GM12891 (cell line): ENCODE results near the gene GRIA1.

Experiments
- DNase-seq: peaks from one replicate; pipeline ENCODE4 v3.0.0; 2011; ENCODE audit warnings: low spot score; ENCODE audit not compliant: insufficient read length
- FAIRE-seq: peaks from 2 replicates; lab custom pipeline; 2011; peaks lifted over from hg19 to GRCh38; lab: Jason Lieb, UNC
- PAX5 ChIP-seq: IDR thresholded peaks from 2 replicates; pipeline ENCODE4 v1.6.1; 2011; ENCODE audit warnings: low read length, moderate library complexity, mild to moderate bottlenecking; ENCODE audit not compliant: insufficient read depth, severe bottlenecking
- POLR2A ChIP-seq: IDR thresholded peaks from 2 replicates; pipeline ENCODE4 v1.6.1; 2011; ENCODE audit warnings: low read depth, low read length, control low read depth
- POLR2AphosphoS5 ChIP-seq: IDR thresholded peaks from 2 replicates; pipeline ENCODE4 v1.6.1; 2011; ENCODE audit warnings: low read depth, low read length, control low read depth
- POU2F2 ChIP-seq: IDR thresholded peaks from 2 replicates; pipeline ENCODE4 v1.6.1; 2011; ENCODE audit warnings: low read depth, mild to moderate bottlenecking, control low read depth, low read length, moderate library complexity
- SPI1 ChIP-seq: IDR thresholded peaks from 2 replicates; pipeline ENCODE4 v1.6.1; 2011; ENCODE audit warnings: low read depth, low read length, control low read depth
- TAF1 ChIP-seq: IDR thresholded peaks from 2 replicates; pipeline ENCODE4 v1.6.1; 2011; ENCODE audit warnings: low read depth, low read length, control low read depth

Gene GRIA1

DNA sequence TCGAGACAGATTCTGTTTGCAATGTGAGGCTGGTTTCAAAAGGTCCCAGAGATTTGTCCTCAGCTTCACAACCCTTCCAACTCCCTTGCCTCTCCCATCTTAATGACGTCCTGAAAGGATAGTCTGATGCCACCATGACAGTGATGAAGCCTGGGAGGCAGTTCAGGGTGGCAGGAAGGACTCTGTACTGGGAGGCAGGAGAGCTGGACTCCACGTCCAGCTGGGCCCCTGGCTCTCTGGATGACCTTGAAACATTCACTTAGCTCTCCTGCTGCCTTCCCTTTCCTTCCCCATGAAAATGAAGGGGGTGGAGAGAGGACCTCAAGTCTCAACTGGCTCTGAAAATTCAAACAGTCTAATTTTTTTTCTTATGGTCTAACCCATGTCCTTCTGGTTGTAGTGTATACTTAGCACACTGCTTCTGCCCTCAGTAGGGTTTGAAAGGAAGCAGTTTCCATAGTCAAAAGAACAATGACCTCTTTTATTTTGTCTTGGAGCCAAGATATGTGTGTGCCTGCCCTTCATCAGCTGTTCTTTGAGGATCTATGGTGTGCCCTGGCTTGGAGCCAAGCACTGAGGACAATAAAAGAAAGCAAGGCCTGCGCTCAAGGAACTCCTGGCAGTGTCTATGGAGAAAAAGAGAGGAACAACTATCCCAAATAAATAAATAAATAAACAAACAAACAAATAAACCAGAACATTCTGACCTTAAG, 188.3 kb downstream of the GRIA1 start:
- FAIRE-seq = no peak
- TF ChIP-seq SPI1 (no peak), PAX5 (no peak), POLR2AphosphoS5 (no peak), TAF1 (no peak), POLR2A (no peak), POU2F2 (no peak)
- no peak for DNase-seq

DNA sequence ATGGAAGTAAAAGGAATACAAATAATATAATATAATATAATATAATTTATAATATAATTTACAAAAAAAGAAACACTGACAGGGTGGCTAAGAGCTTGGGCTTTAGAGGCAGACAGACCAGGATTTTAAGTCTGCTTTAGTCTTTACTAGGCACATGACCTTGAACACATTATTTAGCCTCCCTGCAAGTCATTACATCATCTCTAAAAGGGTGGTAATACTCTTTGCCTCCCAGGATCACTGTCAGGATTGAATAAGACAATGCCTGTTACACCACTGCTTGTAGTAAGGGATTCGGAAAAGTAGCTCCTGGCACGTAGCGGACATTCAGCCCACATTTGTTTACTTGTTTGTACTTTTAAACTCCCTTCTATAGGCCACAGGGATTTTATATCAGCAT, 199.8 kb downstream of the GRIA1 start:
- no peak for DNase-seq
- no peak for FAIRE-seq
- TF ChIP-seq SPI1 = no peak
- TF ChIP-seq TAF1 = no peak
- no peak for TF ChIP-seq POU2F2
- no peak for TF ChIP-seq POLR2AphosphoS5
- TF ChIP-seq POLR2A = no peak
- no peak for TF ChIP-seq PAX5

DNA sequence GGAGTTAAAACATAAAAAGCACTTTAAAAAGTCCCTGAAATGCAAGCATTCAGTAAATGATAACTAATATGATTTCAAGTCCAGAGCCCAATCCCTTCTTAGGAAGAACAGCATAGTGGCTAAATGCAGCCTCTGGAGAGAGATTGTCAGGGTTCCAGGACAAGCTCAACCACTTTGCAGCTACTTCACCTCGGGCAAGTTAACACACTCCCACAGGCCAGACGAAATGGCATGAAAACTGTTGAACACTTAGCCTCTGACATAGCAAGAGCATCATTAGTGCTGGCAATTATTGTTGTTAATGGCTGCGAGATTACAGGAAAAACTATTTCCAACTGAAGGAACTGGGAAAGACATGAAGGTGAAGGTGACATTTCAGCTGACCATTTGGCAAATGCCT, 205.8 kb downstream of the GRIA1 start:
- FAIRE-seq (no peak), DNase-seq (no peak)
- no peak for TF ChIP-seq SPI1
- no peak for TF ChIP-seq POU2F2
- TF ChIP-seq PAX5 = no peak
- no peak for TF ChIP-seq POLR2AphosphoS5
- no peak for TF ChIP-seq TAF1
- TF ChIP-seq POLR2A = no peak

DNA sequence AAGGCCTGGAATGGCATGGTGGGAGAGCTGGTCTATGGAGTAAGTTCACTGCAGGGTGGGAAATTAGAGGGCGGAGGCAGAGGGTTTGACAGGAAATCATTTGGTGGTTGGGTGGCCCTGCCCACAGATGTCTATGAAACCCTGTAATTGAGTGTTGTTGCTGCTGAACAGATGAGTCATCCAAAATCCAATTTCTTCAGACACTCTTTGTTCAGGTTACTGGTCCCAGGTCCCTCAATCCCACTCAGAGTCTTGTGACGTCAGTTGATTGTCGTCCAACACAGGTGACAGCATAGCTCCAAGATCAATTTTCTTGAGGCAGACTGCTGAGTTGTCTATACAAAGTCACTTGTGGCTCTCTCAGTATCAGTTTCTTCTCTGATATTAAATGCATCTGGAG, 208.6 kb downstream of the GRIA1 start:
- no peak for TF ChIP-seq POU2F2
- DNase-seq = no peak
- no peak for FAIRE-seq

DNA sequence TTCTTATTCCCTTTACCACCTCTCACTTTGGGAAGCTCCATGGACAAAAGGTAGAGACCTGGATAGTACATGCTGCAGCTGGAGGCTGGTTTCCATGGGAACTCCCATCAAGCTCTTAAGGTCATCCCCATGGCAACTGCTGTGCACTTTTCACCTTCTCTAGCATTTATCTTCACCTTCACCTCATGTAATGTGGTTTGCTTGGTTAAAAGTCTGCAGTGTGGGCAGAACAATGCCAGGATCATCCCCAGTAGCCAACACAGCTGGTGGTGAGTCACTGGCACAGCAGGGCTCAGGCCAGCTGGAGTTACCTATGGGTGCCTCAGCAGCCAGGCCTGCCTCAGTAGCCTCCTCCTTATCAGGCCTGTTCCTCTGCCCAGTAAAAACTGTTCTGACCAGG, 210.5 kb downstream of the GRIA1 start:
- no peak for DNase-seq
- no peak for FAIRE-seq
- TF ChIP-seq POU2F2 (no peak), POLR2A (no peak), TAF1 (no peak), SPI1 (no peak), PAX5 (no peak), POLR2AphosphoS5 (no peak)

DNA sequence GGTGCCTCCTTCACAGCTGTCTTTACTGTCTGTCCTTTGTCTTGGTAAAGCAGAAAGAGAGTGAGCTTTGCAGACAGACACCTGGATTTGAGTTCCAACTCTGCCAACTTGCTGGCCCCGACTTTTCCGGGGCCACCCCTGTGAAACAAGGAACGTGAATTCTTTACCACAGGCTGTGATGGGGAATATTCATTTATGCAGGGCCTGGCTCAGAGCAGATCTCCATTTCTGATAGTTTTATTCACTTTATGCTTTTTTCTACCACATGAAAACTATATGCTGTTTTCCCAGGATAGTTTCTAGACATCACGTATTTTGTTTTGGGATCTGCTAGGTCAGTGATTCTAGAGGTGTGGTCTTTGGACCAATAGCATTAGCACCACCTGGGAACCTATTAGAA, 211.8 kb downstream of the GRIA1 start:
- FAIRE-seq (no peak), DNase-seq (no peak)
- TF ChIP-seq PAX5 (no peak), POLR2AphosphoS5 (no peak), POU2F2 (no peak), SPI1 (no peak), POLR2A (no peak), TAF1 (no peak)

DNA sequence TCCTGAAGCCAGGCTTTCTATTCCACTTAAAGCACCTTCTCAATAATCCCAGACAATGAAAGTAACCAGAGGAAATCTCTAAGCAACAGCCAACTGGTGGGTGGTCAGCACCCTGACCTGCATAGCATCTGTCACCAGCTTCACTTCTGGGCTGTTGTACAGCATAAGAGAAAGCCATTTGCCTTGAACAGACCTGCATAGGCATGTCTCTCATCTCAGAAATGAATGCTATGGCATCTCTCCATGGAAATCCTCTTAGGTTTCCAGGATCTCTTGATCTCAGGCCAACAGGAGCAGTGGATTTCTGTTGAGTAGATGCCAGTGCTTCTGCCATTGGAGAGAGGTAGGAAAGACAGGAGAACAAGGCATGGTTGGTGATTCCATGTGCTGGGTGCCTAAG, 213.6 kb downstream of the GRIA1 start:
- DNase-seq (no peak), FAIRE-seq (no peak)
- no peak for TF ChIP-seq POU2F2
- no peak for TF ChIP-seq TAF1
- TF ChIP-seq SPI1 = no peak

DNA sequence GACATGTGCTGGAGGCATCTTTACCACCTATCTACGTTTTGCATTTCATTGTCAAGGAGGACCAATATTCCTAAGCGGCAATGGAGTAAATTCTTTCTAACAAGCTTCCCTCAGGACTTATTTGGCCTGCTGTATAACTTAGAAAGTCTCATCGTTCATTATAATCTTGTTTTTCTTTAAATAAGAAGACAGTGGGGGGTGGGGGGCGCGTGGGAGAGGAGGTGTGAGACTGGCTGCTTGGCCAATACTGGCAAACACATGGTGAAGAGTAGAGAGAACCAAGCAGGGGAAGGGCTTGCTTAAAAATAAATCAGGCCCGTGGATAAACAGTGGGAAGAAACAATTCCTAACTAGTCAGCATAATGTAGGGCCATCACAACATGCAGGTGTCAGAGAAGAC, 217.2 kb downstream of the GRIA1 start:
- FAIRE-seq (no peak), DNase-seq (no peak)
- no peak for TF ChIP-seq POLR2A
- TF ChIP-seq SPI1 = no peak
- no peak for TF ChIP-seq POU2F2
- TF ChIP-seq TAF1 = no peak
- no peak for TF ChIP-seq POLR2AphosphoS5
- TF ChIP-seq PAX5 = no peak

DNA sequence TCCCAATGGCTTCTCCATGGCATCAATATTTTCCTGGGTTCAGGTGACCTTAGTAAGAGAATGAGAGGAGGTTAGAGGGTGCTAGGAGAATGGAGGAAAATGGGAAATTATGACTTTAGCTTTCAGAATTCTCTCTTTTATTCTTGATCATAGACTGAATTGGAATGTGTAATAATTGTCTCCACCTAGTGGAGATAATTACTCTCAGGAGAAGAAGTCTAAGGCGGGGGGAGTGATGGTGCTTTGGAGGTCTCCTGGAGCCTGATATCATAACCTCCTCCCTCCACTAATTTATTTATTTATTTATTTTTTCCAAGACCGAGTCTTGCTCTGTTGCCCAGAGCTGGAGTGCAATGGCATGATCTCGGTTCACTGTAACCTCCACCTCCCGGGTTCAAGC, 221.3 kb downstream of the GRIA1 start:
- no peak for FAIRE-seq
- no peak for DNase-seq
- TF ChIP-seq PAX5 = no peak
- TF ChIP-seq SPI1 = no peak
- no peak for TF ChIP-seq POLR2AphosphoS5
- no peak for TF ChIP-seq TAF1
- no peak for TF ChIP-seq POLR2A

DNA sequence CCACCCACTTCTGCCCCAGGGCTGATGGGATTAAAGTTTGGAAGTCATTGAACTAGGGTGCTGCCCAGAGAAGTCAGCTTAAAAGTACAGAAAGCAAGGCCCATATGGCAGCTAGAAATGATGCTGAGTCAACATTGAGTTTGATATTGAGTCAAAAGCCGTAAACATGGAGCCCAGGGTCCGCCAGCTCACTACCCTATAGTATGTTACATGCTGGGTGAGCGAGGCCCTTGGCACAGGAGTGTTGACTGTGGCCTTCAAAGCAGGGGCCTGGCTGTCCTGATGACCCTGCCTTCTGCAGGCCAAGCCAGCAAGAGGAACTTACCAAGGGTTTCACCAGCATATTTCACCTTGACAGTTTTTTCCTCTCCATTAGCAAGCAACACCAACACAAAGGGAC, 222.5 kb downstream of the GRIA1 start:
- DNase-seq (no peak), FAIRE-seq (no peak)
- TF ChIP-seq PAX5 (no peak), POLR2A (no peak), TAF1 (no peak), POU2F2 (no peak), POLR2AphosphoS5 (no peak), SPI1 (no peak)

DNA sequence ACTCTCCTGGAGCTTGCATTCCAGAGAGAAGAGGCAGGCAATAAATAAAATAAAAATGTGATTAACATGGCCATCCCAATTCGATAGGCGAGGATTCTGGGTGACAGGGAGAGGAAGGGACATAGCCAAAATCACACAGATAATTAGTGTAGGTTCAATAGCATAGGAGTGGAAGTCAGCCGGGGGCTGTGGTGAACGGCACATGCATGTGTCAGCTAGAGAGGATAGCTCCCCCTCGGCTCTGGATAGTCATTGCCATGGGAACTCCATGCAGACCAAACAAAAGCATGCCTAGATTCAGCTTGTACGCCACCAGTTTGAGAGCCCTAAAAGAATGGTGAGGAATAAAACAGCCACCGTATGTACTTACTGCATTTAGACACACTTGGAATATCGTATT, 223.5 kb downstream of the GRIA1 start:
- no peak for TF ChIP-seq POLR2A
- no peak for TF ChIP-seq POU2F2
- no peak for TF ChIP-seq SPI1
- TF ChIP-seq POLR2AphosphoS5 = no peak
- TF ChIP-seq PAX5 = no peak
- no peak for TF ChIP-seq TAF1
- DNase-seq = no peak
- FAIRE-seq = no peak
